OCI-LY7 (cell line): ENCODE measurements around the gene ADAM29. TPM values are rescaled to one million over a fixed set of nuclear protein-coding genes. Genes with fewer than 3 reads are reported as not detected.

Experiments
- BruUV-seq: library from RNA; stranded (reverse); fragments of 400-500 nt; replicated peaks from 2 replicates; lab custom pipeline; 2021; lab: Mats Ljungman, UMichigan
- CTCF ChIA-PET: fragments of 300-600 bp; sonication (Branson Sonifier 250); formaldehyde crosslinking; loops from one replicate; lab custom pipeline; 2022; ENCODE audit warnings: antibody characterized with exemption; ENCODE audit not compliant: unreplicated experiment; lab: Charles Lee
- POLR2A ChIA-PET: fragments of 300-600 bp; sonication (Branson Sonifier 250); formaldehyde crosslinking; loops from one replicate; lab custom pipeline; 2022; ENCODE audit warnings: antibody characterized with exemption; lab: Charles Lee
- DNase-seq: peaks from one replicate; pipeline ENCODE4 v3.0.0-alpha.2; 2015; ENCODE audit warnings: low spot score
- H2AFZ ChIP-seq: fragments of 200-600 bp; sonication (generic), shearing (Covaris generic); 2 replicates; pipeline ENCODE4 v1.6.1; 2014; ENCODE audit warnings: mild to moderate bottlenecking, antibody characterized with exemption, low read length, moderate library complexity
- H3K27ac ChIP-seq: fragments of 200-600 bp; sonication (generic); 2 replicates; pipeline ENCODE4 v1.5.1; 2014; ENCODE audit warnings: mixed run types, low read depth, mild to moderate bottlenecking, moderate library complexity, low read length, inconsistent platforms; ENCODE audit not compliant: poor library complexity, severe bottlenecking
- H3K36me3 ChIP-seq: fragments of 200-600 bp; sonication (generic); 2 replicates; pipeline ENCODE4 v1.6.1; 2014; ENCODE audit warnings: mild to moderate bottlenecking, antibody characterized with exemption, low read length, moderate library complexity, mixed read lengths; ENCODE audit not compliant: insufficient read depth
- H3K4me1 ChIP-seq: fragments of 200-600 bp; sonication (generic); 2 replicates; pipeline ENCODE4 v1.5.1; 2014; ENCODE audit warnings: mild to moderate bottlenecking, low read length; ENCODE audit not compliant: insufficient read depth, poor library complexity, severe bottlenecking
- H3K4me2 ChIP-seq: fragments of 200-600 bp; sonication (generic); 2 replicates; pipeline ENCODE4 v1.6.1; 2014; ENCODE audit warnings: mild to moderate bottlenecking, low read length
- H3K4me3 ChIP-seq: fragments of 200-600 bp; sonication (generic); 2 replicates; pipeline ENCODE4 v1.5.1; 2014; ENCODE audit warnings: mild to moderate bottlenecking, low read depth, low read length; ENCODE audit not compliant: poor library complexity, severe bottlenecking
- H3K79me2 ChIP-seq: fragments of 200-600 bp; sonication (generic); 2 replicates; pipeline ENCODE4 v1.6.1; 2016; ENCODE audit warnings: low read depth, mild to moderate bottlenecking, low read length, moderate library complexity, mixed read lengths; ENCODE audit not compliant: insufficient read depth
- H3K9me2 ChIP-seq: fragments of 200-600 bp; sonication (generic); 2 replicates; pipeline ENCODE4 v1.6.1; 2016; ENCODE audit warnings: mild to moderate bottlenecking, low read length, mixed read lengths; ENCODE audit not compliant: insufficient read depth
- H3K9me3 ChIP-seq: fragments of 200-600 bp; sonication (generic); 2 replicates; pipeline ENCODE4 v1.6.1; 2014; ENCODE audit warnings: mild to moderate bottlenecking, mixed run types, low read length, mixed read lengths
- H4K20me1 ChIP-seq: fragments of 200-600 bp; sonication (generic); 2 replicates; pipeline ENCODE4 v1.6.1; 2014; ENCODE audit warnings: mild to moderate bottlenecking, antibody characterized with exemption, low read length, moderate library complexity, mixed read lengths; ENCODE audit not compliant: insufficient read depth
- EZH2phosphoT487 ChIP-seq: fragments of 200-600 bp; sonication (generic); IDR thresholded peaks from 2 replicates; pipeline ENCODE4 v1.6.1; 2018; ENCODE audit warnings: low read depth, borderline replicate concordance, mild to moderate bottlenecking, mixed run types, antibody characterized with exemption, low read length, moderate library complexity, mixed read lengths
- intact Hi-C: fragments of 100-400 bp; cut with micrococcal nuclease; formaldehyde crosslinking; loops from one replicate; pipeline ENCODE4 v1.10.0; 2022; ENCODE audit not compliant: unreplicated experiment
- total RNA-seq, 2 experiments: library from RNA; depleted of rRNA in 1 of 2; stranded (reverse); fragments of >200 nt in 1 of 2; shearing (Covaris generic) in 1 of 2; gene quantifications; 2 replicates each; pipeline ENCODE4 v1.2.3, GENCODE V29; 2014 to 2022
- TF ChIP-seq, protein P1 (sequence below): fragments of 200-600 bp; sonication (generic); conservative IDR thresholded peaks from 2 replicates; pipeline ENCODE4 v1.5.1; 2014; ENCODE audit warnings: mild to moderate bottlenecking, antibody characterized with exemption, low read length, moderate library complexity, mixed read lengths

Gene ADAM29
- total RNA-seq, 2 experiments from 2014 or later, result 1.0 to 1.2 TPM

DNA sequence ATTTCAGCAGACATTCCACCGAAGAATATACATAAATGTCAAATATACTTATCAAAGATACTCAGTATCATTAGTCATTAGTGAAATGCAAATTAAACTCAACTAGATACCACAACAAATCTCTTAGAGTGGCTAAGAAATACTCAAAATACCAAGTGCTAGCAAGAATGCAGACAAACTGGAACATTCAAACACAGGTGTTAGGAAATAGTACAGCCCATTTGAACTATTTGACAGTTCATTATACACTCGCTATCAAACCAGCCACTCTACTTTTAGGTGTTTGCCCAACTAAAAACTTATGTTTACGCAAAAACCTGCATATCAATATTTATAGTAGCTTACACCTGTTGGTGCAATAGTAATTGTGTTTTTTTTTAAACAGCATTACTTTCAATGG is 8.8 kb downstream of the ADAM29 start:
- ChIA-PET POLR2A (interaction anchor here (0.6 to 2.2 kb wide), 7 partner anchors 11 to 353 kb away, joined by 3 to 6 read pairs (median 3); no protein-coding TSS in a partner anchor), CTCF (no interaction called here)
- intact Hi-C loops, result loop anchor here (1.0 to 10.0 kb wide), 4 partner anchors 163 to 1388 kb away; partner anchors contain the start of gene SPCS3
- TF ChIP-seq, protein P1, sequence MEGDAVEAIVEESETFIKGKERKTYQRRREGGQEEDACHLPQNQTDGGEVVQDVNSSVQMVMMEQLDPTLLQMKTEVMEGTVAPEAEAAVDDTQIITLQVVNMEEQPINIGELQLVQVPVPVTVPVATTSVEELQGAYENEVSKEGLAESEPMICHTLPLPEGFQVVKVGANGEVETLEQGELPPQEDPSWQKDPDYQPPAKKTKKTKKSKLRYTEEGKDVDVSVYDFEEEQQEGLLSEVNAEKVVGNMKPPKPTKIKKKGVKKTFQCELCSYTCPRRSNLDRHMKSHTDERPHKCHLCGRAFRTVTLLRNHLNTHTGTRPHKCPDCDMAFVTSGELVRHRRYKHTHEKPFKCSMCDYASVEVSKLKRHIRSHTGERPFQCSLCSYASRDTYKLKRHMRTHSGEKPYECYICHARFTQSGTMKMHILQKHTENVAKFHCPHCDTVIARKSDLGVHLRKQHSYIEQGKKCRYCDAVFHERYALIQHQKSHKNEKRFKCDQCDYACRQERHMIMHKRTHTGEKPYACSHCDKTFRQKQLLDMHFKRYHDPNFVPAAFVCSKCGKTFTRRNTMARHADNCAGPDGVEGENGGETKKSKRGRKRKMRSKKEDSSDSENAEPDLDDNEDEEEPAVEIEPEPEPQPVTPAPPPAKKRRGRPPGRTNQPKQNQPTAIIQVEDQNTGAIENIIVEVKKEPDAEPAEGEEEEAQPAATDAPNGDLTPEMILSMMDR, result no peak
- TF ChIP-seq EZH2phosphoT487, result no peak
- peak; percentile 88 for DNase-seq
- Histone ChIP-seq H4K20me1 (no peaks in the 10 kb centered on the region), H3K27ac (peak overlapping the region; percentile 100), H3K4me1 (peaks cover 83% of the 10 kb centered on the region), H3K4me2 (peak overlapping the region; percentile 61), H3K9me3 (peaks cover 22% of the 10 kb centered on the region; the same call in 1 of the 2 replicates), H3K9me2 (no peaks in the 10 kb centered on the region), H2AFZ (peak overlapping the region; percentile 93; the same call in 1 of the 2 replicates), H3K4me3 (peak overlapping the region; percentile 33), H3K79me2 (no peaks in the 10 kb centered on the region), H3K36me3 (peaks cover 27% of the 10 kb centered on the region)
- no TSS peak for BruUV-seq

DNA sequence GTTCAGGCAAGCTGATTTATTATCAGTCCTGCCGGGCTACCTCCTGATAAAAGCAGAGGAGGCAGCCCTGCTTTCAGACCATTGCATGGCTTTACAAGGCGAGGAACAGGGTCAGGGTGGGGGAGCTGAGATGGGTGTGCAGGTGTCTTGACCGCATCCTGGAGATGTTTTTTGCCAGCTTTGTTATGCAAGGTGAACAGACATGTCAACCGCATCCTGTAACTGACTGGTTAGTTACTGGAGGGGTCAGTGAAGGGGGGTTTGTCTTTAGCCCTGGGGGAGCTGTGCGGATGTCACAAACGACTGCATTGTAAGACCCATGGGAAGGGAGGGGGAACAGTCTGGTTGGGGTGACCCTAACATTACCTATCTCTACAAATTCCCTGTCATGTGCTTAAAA is 10.0 kb downstream of the ADAM29 start:
- H2AFZ ChIP-seq, result no peak overlapping the region; the same call in 1 of the 2 replicates
- H3K4me1 ChIP-seq, result peaks cover 94% of the 10 kb centered on the region
- H3K27ac ChIP-seq, result peak overlapping the region; percentile 100
- H3K9me3 ChIP-seq, result peaks cover 29% of the 10 kb centered on the region; the same call in 1 of the 2 replicates
- intact Hi-C loops, result loop anchor here (1.0 to 10.0 kb wide), 7 partner anchors 54 to 1387 kb away; partner anchors contain the start of genes GLRA3 and SPCS3
- ChIA-PET POLR2A (interaction anchor here (0.6 to 3.2 kb wide), 19 partner anchors 9 to 1594 kb away, joined by 3 to 24 read pairs (median 5); partner anchors contain the start of gene ADAM29), CTCF (no interaction called here)
- peak; percentile 99 for DNase-seq
- H3K4me3 ChIP-seq, result peak overlapping the region; percentile 53
- no peaks in the 10 kb centered on the region for H3K9me2 ChIP-seq
- no peaks in the 10 kb centered on the region for H3K79me2 ChIP-seq
- TF ChIP-seq EZH2phosphoT487, result no peak
- TF ChIP-seq, protein P1, result no peak
- peak overlapping the region; percentile 81 for H3K4me2 ChIP-seq
- BruUV-seq, result no TSS peak
- H3K36me3 ChIP-seq, result peaks cover 32% of the 10 kb centered on the region
- no peaks in the 10 kb centered on the region for H4K20me1 ChIP-seq
